Psoas muscle (tissue), 8 donors: ENCODE data around the gene MAU2. TPM values are rescaled to one million over a fixed set of nuclear protein-coding genes. Genes with fewer than 3 reads are reported as not detected.

Source experiments
- ATAC-seq, 4 donors: fragments of 200-7000 bp; cut with Tn5 transposase; one replicate each; pipeline ENCODE4 v1.9.1; 2020; ENCODE audit warnings: moderate library complexity in 3 of 4, mild to moderate bottlenecking in 2 of 4
- DNase-seq, 2 donors: peaks; one replicate each; pipeline ENCODE4 v3.0.0-alpha.2; 2020
- H3K27ac ChIP-seq: fragments of 200-600 bp; one replicate; pipeline ENCODE4 v1.8.0; 2022
- H3K27me3 ChIP-seq, 3 donors: fragments of 200-600 bp in 1 of 3; one replicate each; pipeline versions ENCODE4 v1.6.1 to v1.8.0; 2013 to 2022; ENCODE audit warnings: low read length in 2 of 3, mild to moderate bottlenecking in 2 of 3, moderate library complexity in 1 of 3; ENCODE audit not compliant: insufficient read depth in 3 of 3
- H3K36me3 ChIP-seq, 2 donors: fragments of 200-600 bp in 1 of 2; one replicate each; pipeline versions ENCODE4 v1.6.1 to v1.8.0; 2013 to 2022; ENCODE audit warnings: low read depth in 1 of 2, mild to moderate bottlenecking in 1 of 2, moderate library complexity in 1 of 2; ENCODE audit not compliant: insufficient read depth in 1 of 2
- H3K4me1 ChIP-seq: fragments of 200-600 bp; one replicate; pipeline ENCODE4 v1.8.0; 2022
- H3K4me3 ChIP-seq: fragments of 200-600 bp; one replicate; pipeline ENCODE4 v1.8.0; 2022; ENCODE audit warnings: mild to moderate bottlenecking
- H3K9me3 ChIP-seq: fragments of 200-600 bp; one replicate; pipeline ENCODE4 v1.8.0; 2022
- CTCF ChIP-seq: fragments of 200-600 bp; IDR thresholded peaks from one replicate; pipeline ENCODE4 v1.8.0; 2022; ENCODE audit warnings: antibody characterized with exemption
- WGBS, 3 donors: extraction: QIAGEN DNeasy Blood & Tissue Kit; methylation state at CpG; one replicate each; pipeline versions ENCODE4 v1.1.6 to v1.1.7; 2013; 5-methylcytosine and 5-hydroxymethylcytosine counted together
- intact Hi-C, 2 donors: fragments of 100-400 bp; cut with DNase I; formaldehyde crosslinking; loops; one replicate each; pipeline versions ENCODE4 v1.11.0 to v1.14.2; 2022
- polyA plus RNA-seq, 3 donors: library from polyadenylated mRNA; stranded (reverse); fragments of 200-250 nt; gene quantifications; one replicate each; pipeline ENCODE4 v1.2.3, GENCODE V29; 2013
- total RNA-seq, 4 donors: library from RNA; stranded (reverse); fragmentation: NEBNext Ultra II Directional in 2 of 4; extraction: Animal tissue kit (Norgen Biotek cat#: 25700) in 2 of 4; gene quantifications; one replicate each; pipeline versions ENCODE4 v1.2.1 to v1.2.4, GENCODE V29; 2021 to 2023
- donor health status: healthy with polysubstance abuse.
- donor health status: DM: no; HTN: no; CAD: no; lungs with moderate emphysema.
- donor health status: Bipolar disorder and iron deficiency.
- donor health status: healthy.
- donor health status: DM: yes; HTN: yes; CAD: no.
- donor health status: DM: no; HTN: no; CAD: no.
- donor health status: DM: no; HTN: no; CAD: no.
- donor health status: DM: yes; HTN: yes; CAD: no.

The MAU2 gene
- total and polyA plus RNA-seq, 7 donors: 12.3 to 55.1 (median 26.2) TPM

DNA sequence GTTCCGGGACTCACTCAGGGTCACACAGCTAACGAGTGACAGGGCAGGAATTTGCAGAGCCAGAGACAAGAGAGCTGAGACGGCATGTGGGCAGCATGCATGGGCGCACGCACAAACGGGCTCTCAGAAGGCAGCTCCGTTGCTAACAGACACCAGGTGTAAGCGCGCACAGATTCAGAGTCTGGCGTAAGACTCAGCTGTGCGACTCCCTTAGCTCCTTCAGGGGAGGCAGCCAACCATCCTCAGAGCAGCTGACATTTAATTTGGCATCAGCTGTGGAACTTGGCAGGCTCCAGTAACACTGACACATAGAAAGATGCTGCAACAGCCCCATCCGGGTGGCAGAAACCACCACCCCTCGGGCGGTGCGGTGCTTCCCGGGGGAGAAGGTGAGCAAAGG is 40.1 kb upstream of the MAU2 start:
- WGBS, 3 donors: 38 to 56% (median 46%) methylated on average over 16 of the region's 16 CpGs
- intact Hi-C loops: no loop called here
- peak; percentile 72 to 89 (median 81) for ATAC-seq

GRCh38 chr19:19285686-19286085 is 34.9 kb upstream of the MAU2 start:
- no peaks in the 10 kb centered on the region for H3K27me3 ChIP-seq
- H3K4me1 ChIP-seq: no peaks in the 10 kb centered on the region
- 95 to 98% (median 97%) methylated on average over 10 of the region's 10 CpGs for WGBS, 3 donors
- H3K4me3 ChIP-seq: no peak overlapping the region
- no peak for ATAC-seq
- H3K9me3 ChIP-seq: no peaks in the 10 kb centered on the region
- peaks cover 0 to 72% of the 10 kb centered on the region in 2 donors for H3K36me3 ChIP-seq
- no peak for TF ChIP-seq CTCF
- no peak for DNase-seq
- H3K27ac ChIP-seq: no peak overlapping the region
- intact Hi-C loops: no loop called here

More for the DNA sequence above, 40.1 kb upstream of the MAU2 start:
- H3K36me3 ChIP-seq: peaks cover 0 to 80% of the 10 kb centered on the region in 2 donors
- H3K9me3 ChIP-seq: no peaks in the 10 kb centered on the region
- TF ChIP-seq CTCF: no peak
- no peaks in the 10 kb centered on the region for H3K27me3 ChIP-seq
- no peaks in the 10 kb centered on the region for H3K4me1 ChIP-seq
- DNase-seq: no peak
- no peak overlapping the region for H3K4me3 ChIP-seq
- H3K27ac ChIP-seq: no peak overlapping the region

DNA sequence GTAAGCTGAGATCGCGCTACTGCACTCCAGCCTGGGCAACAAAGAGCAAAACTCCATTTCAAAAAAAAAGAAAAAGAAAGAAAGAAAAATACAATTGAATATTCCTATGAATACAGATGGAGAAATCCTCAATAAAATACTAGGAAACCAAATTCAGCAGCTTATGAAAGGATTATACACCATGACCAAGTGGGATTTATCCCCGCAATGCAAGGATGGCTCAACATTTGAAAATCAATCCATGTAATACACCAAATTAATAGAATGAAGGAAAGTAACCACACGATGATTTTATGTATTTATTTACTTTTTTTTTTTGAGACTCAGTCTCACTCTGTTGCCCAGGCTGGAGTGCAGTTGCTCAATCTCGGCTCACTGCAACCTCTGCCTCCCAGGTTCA is 28.0 kb upstream of the MAU2 start:
- H3K27me3 ChIP-seq: no peaks in the 10 kb centered on the region
- no peak for DNase-seq
- H3K9me3 ChIP-seq: no peaks in the 10 kb centered on the region
- ATAC-seq: no peak
- intact Hi-C loops: no loop called here
- TF ChIP-seq CTCF: no peak
- peaks cover 0 to 68% of the 10 kb centered on the region in 2 donors for H3K36me3 ChIP-seq
- H3K4me3 ChIP-seq: no peak overlapping the region
- WGBS, 3 donors: 98 to 99% (median 99%) methylated on average over 5 of the region's 5 CpGs
- H3K27ac ChIP-seq: no peak overlapping the region
- H3K4me1 ChIP-seq: no peaks in the 10 kb centered on the region

- intact Hi-C loops: no loop called here
- H3K36me3 ChIP-seq: peaks cover 0 to 67% of the 10 kb centered on the region in 2 donors
- no peak overlapping the region for H3K4me3 ChIP-seq
- no peak for TF ChIP-seq CTCF
- DNase-seq (no peak), ATAC-seq (no peak)
- H3K4me1 ChIP-seq: no peaks in the 10 kb centered on the region
- H3K9me3 ChIP-seq: no peaks in the 10 kb centered on the region
- 92 to 93% (median 93%) methylated on average over 4 of the region's 4 CpGs for WGBS, 3 donors
- no peak overlapping the region for H3K27ac ChIP-seq
- H3K27me3 ChIP-seq: no peaks in the 10 kb centered on the region
These were observed 25.7 kb upstream of the MAU2 start for GRCh38 chr19:19294914-19295313.
